Gastroesophageal sphincter (tissue), 3 donors: ENCODE results near the gene LCNL1.

Experiments
- EP300 ChIP-seq: sonication (generic); formaldehyde crosslinking; IDR thresholded peaks from one replicate; pipeline ENCODE4 v1.6.1; 2017; ENCODE audit warnings: antibody characterized with exemption, mild to moderate bottlenecking
- POLR2A ChIP-seq, 2 donors: fragments of 450-650 bp; IDR thresholded peaks; one replicate each; pipeline ENCODE4 v1.6.1; 2017; ENCODE audit warnings: antibody characterized with exemption in 2 of 2, mild to moderate bottlenecking in 2 of 2, moderate library complexity in 1 of 2
- POLR2AphosphoS5 ChIP-seq: sonication (generic); formaldehyde crosslinking; IDR thresholded peaks from one replicate; pipeline ENCODE4 v1.6.1; 2017; ENCODE audit warnings: antibody characterized with exemption
- TF ChIP-seq, protein P1 (sequence below), 4 experiments: fragments of 200-600 bp in 2 of 4; fragments of 450-650 bp in 2 of 4; sonication (generic) in 1 of 4; IDR thresholded peaks; one replicate each; pipeline ENCODE4 v1.5.1; 2017 to 2019; ENCODE audit warnings: antibody characterized with exemption in 4 of 4, mild to moderate bottlenecking in 2 of 4, moderate library complexity in 2 of 4

DNA sequence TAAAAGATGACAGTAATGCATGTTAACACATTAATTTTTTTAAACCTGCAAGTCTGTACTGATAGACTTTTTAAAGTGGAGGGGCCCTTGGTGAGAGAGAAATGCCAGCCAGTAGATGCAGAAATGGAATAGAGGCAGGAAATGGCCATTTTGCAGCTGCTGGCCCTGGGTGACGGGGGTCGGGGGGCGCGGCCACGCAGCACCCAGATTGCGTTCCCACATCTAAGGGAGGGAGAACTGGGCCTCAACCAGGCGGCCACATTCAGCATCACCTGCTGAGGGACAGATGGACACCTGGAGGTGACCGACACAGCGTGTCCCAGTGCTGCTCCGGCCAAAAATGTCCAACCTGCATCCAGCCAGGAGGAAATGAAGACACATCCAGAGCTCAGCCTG lies 19.9 kb downstream of the LCNL1 start:
- TF ChIP-seq POLR2AphosphoS5 (no peak), POLR2A (IDR thresholded peaks at IDR 0.05) (no peak), EP300 (no peak)
- TF ChIP-seq, protein P1, sequence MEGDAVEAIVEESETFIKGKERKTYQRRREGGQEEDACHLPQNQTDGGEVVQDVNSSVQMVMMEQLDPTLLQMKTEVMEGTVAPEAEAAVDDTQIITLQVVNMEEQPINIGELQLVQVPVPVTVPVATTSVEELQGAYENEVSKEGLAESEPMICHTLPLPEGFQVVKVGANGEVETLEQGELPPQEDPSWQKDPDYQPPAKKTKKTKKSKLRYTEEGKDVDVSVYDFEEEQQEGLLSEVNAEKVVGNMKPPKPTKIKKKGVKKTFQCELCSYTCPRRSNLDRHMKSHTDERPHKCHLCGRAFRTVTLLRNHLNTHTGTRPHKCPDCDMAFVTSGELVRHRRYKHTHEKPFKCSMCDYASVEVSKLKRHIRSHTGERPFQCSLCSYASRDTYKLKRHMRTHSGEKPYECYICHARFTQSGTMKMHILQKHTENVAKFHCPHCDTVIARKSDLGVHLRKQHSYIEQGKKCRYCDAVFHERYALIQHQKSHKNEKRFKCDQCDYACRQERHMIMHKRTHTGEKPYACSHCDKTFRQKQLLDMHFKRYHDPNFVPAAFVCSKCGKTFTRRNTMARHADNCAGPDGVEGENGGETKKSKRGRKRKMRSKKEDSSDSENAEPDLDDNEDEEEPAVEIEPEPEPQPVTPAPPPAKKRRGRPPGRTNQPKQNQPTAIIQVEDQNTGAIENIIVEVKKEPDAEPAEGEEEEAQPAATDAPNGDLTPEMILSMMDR (IDR thresholded peaks at IDR 0.05): no peak
